NCI-H187 treated with DMSO at 0.1 percent for 48 hours (cell line): ENCODE results near the gene LIF.

Experiments used
- DNase-seq: peaks from one replicate; lab custom pipeline; 2025; lab: John Stamatoyannopoulos, UW

LIF gene

DNA sequence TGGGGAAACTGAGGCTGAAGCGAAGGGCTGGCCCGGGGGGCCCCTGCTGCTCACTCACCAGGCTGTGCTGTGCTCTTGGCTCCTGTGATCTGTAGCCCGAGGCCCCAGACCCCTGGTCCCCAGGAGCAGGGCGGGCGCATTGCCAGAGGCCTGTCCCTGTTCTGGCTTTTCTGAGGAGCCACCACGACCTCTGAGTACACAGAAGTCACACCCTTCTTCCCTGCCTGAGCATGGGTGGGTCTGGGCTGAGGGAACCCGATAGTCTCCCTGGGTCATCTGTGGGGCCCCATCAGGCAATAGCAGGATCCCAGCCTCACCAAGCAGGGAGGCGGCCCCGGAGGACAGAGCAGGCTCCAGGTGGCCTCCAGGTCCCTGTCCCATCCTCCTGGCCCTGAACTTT, 37.6 kb upstream of the LIF start:
- no peak for DNase-seq

DNA sequence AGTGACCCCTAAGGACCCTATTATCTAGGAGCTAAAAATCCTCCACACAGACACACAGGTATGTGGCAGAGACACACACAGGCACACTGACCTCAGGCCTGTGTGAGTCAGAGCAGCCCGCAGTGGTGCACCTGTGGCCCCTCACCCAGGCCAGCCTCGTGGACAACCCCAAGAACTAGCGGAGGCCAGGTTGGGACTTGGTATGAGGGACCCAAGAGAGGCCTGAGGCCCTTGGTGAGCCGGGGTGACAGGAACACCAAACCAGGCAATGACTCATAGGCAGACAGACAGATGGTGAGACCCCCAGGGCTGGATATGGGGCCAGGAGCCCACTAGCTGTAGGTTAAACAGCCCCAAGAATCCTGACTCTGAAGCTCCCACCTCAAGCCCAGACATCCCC, 36.8 kb upstream of the LIF start:
- no peak for DNase-seq

DNA sequence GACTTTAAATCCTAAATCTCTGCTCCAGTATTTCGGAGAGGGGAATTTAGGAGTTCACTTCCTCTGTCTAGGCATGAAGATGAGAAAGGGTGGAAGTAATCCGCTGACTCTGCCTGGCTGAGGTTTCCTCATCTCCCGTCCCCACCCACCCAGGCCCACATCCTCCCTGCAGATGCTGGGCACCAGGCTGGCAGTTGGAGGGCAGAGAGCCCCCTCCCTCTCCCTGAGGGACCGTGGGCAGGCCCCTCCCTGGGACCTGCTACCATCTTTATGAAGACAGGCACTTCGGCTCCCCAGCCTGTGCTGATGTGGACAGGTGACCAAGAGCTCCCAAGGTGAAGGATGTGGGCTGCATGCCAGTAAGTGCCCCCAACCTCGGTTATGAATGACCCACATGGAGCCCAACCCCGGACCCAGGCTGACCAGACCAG, 36.1 kb upstream of the LIF start:
- no peak for DNase-seq

DNA sequence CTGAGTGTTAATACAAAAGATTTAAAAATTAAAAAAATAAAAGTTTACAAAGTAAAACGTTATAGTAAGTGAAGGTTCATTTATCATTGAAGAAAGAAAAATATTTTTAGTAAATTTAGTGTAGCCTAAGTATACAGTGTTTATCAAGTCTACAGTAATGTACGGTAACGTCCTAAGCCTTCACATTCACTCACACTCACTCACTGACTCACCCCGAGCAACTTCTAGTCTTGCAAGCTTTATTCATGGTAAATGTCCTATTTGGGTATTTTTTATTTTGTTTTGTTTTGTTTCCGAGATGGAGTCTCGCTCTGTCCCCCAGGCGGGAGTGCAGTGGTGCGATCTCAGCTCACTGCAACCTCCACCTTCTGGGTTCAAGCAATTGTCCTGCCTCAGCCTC, 33.9 kb upstream of the LIF start:
- no peak for DNase-seq

DNA sequence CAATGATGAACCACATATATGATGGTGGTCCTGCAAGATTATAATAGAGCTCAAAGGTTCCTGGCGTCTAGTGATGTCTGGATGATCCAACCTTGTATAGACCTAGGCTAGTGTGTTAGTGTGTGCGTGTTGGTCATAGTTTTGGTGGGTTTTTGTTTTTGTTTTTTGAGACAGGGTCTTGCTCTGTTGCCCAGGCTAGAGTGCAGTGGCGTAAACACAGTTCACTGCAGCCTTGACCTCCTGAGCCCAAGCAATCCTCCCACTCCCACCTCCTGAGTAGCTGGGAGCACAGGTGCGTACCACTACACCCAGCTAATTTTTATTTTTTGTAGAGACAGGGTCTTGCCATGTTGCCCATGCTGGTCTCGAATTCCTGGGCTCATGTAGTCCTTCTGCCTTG, 33.4 kb upstream of the LIF start:
- DNase-seq: no peak

DNA sequence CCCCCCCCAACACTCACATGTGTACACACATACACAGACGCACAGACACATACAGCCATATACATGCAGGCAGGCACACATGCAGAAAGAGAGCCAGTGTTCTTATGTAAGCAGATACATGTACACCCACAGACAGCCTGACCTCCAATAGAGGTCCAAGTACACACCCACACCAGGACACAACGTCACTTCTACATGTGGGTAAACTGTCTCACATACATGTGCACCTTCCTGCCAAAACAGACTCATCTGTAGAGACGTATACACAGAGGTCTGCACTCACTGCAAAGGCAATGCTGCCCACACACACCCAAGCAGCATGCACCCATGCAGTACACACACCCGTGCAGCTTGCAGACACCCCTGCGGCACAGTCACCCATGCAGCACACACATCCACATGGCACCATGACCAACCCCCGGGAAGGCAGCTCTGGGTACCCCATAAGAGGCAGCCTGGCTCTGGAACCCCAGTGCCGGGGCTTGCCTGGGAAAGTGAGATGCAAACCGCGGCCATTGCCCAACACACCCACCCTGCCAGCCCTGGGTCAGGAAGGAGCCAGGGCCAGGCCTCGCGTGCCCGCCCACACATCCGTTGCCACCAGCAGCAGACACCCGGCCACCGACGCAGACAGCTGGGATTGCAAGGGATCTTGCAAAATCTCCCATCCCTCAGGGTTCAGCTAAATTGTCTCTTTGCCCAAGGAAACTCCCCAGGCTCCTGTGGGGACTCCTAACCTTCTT, 32.7 kb upstream of the LIF start:
- no peak for DNase-seq

DNA sequence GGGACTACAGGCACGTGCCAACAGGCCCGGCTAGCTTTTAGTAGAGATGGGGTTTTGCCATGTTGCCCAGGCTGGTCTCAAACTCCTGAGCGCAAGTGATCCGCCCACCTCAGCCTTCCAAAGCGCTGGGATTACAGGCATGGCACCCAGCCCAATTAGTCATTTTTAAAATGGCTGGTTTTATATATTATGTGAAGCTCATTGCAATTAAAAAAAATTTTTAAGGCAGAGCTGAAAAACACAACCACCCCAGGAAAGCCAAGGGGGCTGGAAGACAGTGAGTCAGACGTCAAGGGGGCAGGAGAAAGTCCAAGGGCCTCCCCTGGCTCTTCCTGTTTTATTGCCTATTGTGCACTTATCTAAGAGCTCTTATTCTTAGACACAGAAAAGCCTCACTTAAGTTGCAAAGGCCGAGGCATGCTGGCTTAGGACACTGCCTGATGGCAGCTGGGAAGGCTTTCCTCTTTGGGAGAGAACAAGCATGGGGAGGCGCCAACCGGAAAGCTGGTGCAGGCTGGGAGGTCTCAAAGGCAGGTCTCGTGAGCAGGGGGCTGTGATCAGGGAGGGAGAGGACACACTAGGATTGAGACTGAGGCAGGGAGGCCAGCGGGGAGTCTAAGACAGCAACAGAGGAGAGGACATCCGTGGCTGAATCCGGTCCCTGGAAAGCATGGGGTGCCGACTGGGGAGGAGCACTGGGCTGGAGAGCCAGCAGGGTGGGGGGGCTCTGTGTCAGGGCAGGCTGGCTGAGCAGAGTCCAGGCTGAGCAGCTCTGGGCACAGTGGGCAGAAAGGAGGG, 31.2 kb upstream of the LIF start:
- DNase-seq: no peak

DNA sequence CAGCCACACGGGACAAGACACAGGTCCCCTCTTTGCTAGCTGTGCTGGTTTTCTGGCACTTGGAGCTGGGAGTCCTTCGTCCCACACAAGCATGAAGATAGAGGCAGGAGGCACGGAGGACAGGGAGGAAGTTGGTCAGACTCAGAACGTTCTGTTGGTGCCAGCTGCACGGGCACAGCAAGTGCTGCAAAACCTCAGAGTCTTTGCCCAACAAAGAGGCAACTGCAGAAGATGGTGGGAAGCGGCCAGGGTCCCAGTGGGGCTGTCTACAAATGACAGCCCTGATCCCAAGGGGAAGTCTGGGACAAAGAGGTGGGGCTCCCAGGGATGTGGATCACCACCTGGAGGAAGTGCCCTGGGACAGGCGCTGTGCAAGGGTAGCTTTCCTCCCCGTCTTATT, 29.5 kb upstream of the LIF start:
- no peak for DNase-seq

DNA sequence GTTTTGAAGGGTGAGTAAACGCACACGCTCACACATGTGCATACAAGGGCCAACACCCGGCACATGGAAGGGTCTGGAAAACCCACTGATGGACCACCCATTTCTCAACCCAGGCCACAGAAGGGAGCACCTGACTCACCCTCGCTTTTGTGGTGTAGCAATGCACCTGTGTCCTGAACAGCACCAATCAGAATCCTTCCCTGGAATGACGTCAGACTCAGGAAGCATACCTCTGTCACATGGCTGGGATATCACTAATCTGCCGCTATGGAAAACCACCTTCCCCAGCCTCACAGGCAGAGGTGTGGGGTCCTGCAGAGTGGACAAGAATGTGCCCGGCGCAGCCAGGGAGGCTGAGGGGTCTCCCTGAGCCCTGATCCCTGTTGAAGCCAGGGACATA, 29.1 kb upstream of the LIF start:
- DNase-seq: no peak

DNA sequence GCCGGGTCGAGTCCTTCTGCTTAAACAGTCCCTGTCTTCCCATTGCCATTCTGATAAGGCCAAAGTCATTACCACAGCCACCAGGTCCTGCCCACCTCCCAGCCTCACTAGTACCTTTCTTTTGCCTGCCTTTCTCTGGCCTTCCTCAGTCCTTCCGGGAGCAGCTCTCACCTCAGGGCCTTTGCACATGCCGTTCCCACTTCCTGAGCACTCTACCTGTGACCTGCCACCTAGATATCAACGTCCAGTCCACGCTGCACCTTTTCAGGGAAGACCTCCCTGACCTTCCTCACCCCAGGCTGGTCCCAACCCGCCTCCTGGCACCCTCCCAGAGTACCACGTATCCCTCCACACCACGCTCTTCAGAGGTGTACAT, 27.9 kb upstream of the LIF start:
- no peak for DNase-seq

DNA sequence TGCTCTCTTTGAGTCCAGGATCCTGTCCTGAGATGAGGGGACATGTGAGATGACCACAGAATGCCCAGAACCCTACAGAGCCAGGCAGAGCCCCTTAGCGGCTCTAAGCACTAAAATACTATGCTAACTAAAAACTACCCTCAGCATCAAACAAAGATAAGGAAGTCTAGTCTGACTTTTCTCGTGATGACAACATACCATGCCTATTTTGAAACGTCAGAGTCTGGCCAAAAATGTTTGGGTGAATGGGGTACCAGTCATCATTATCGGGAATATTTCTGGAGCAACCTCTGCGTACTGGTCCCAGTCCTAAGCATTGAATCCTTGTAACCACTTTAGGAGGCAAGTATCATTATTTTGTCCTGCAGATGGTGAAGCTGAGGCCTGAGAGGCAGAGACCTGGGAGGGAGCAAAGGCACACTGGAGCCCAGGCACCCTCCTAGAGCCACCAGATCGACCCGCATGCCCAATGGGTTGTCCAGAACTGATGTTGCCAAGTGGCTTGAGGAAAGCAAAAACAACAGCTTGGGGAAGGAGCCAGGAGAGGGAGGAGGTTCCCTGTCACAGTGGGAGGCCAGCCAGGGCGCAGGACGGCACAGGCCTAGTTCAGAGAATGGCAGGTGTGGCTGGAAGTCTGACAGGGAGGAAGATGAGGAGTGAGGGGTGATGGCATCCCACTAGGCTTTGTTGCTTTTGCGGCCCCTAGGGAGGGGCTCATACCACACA, 27.3 kb upstream of the LIF start:
- no peak for DNase-seq

DNA sequence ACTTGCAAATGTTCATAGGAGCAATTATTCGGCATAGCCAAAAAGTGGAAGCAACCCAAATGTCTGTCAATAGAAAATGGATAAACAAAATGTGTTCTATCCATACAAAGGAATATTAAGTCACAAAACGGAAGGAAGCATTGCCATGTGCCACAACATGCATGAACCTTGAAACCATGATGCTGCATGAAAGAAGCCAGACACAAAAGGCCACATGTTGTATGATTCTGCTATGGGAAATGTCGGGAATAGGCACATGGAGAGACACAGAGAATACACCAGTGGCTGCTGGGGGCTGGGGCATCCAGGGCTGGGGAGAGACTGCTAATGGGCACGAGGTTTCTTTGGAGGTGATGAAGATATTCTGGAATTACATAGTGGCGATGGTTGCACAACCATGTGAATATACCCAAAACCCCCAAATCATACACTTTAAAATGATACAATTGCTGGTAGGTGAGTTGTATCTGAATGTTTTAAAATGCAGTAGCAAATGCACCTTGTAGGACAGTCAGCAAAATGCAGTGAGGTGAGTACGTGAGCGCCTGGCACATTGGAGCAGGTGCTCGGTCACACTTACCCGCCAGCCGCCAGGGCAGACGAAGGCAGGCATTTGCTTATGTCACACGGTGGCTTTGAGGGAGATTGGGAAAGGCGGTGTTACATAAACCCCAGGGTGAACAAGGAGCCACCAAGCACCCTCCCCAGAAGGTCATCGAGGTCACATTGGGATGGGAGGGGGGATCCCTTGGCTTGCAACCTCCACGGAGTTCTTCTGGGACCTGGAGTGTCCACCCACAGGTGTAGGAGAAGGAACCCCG, 26.4 kb upstream of the LIF start:
- no peak for DNase-seq

DNA sequence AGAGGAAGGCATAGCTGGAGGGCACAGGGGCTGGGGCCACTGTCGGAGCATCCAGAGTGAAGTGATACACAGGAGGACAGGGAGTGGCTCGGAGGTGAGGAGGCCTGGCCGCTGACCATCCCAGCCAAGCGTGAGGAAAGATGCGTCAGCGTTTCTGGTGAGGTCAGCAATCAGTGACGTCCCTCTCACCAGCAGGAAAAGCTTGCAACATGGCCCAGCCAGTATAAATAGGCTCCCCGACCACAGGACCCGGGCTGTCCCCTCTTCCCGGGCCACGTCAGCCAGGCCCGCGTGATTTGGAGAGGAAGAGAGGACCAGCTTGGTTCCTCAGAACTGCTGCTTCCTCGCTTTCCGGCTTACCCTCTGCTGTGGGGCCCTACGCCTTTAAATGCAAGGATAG, 24.3 kb upstream of the LIF start:
- no peak for DNase-seq

DNA sequence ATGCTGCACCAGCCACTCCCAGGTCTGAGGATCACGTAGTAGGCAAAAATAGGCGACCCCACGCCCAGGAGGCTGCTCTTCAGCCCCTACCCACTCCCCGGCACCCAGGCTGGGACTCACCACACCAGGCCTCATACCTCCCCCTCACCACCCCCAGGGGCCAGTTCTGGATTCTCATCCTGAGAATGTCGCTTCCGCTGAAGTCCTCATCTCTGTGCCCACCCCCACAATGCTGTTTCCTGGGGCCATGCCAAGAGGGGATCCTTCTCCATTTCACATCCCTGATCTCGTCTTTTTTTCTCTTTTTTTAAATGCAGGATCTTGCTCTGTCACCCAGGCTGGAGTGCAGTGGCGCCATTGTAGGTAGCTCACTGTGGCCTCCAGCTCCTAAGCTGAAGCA, 21.8 kb upstream of the LIF start:
- DNase-seq: no peak

DNA sequence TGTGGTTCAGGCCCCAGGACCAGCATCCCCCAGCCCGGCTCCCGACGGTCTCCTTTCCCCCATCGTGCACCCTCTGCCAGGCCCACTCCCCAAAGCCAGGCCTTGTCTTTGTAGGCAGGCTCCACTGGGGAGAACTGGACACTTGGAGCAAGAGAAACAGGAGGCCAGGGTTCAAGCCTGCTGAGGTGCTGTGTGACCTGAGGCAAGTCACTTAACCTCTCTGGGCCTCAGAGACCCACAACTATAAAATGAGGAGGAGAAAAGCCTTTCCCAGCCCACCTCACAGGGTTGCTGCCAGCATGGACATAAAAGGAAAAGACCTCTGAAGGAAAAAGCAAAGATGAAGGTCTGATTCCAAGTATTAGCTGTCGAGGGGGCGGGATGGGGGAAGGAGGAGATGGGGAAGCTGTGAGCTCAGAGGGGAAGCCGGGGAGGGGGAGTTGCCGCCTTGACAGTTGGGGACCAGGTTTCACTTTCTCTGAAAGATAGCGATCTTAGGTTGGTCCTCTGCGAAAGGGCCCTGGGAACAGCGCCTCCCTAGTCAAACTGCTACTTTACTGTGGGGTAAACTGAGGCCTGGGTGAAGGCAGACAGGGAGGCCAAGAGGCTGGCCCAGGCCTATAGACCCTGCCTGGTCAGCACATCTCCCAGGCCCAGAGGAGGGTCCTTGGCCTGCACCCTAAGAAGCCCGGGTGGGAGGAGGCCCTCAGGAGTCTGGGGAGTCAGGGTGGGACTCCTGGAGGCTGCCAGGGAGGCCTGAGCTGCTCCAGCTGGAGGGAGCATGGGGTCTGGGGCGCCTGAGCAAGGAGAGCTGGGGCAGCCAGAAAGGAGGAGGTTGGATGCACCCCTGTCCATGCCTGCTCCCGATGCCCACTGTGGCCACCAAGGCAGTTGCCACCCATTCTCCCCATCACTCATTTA, 21.1 kb upstream of the LIF start:
- DNase-seq: no peak

DNA sequence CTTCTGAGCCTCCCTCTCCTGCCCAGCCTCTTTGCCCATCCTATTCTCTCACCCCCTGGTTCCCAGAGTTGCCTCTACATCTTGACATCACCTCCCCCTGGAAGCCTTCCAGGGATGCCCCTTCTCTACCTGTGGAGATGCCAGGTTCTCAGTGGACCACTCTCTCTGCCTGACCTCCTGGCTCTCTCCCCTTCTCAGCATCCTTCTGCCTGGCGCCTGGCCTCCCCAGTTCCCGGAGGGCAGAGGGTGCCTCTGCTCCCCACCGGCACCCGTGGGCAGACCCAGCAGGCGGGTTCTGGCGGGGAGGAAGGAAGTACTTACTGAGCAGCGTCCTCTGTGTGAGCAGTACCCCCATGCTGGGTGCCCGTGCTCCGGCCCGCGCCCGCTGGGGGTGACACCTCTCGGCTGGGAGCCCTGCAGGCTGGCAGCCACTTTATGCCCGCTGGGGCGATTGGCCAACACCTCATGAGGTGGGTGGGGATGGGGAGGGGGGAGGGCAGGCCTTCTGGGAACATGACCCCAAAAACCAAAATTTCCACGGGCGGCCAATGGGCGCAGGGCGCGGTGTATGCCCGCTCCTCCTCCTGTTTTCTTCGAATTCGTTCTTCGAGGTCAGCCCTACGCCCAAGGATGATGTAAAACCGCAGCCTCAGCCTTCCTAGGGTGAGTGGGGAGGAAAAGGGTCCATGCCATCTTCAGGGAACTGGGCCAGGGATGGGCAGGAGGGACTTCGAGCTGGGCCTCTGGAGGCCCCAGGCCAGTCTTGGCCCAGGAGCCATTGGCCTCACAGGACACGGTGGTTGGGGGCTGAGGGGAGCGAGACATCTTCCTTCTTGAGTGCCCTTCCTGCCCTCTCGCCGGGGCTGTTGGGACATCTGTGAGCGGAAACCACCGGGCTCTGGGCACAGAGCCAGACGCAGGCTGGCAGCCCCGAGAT, 20.2 kb upstream of the LIF start, which contains the start of gene OSM:
OSM (minus strand) TSS at position 407 of the 937 bp plus-strand sequence; CDS start at position 355, 52 bp downstream.
- no peak for DNase-seq

DNA sequence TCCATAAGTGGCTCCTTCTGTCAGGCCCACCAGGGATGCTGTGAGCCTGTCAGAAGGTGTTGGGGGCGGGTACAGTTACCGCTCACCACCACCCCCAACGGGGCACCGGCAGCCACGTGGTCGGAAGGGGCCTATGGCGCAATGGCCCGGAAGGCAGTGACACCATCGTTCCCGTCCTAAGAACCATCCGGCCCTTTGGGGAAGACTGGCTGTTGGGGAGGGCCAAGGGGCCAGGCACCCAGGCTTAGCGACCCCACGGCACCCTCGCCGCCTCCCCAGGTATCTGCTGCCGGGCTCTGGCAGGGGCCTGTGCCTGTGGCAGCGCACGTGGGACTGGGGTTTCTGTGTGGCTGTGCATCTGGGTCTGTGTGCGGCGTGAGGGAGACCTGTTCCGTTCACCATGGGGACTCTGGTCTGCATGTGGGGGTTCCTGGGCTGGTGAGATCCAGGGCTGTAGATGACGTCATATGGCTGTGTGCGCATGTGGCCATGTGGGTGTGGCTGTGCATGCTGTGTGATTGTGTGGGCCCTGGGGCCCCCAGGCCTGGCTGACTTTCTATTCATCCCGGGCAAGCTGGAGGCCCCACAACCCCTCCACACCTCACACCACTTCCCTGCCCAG, 19.4 kb upstream of the LIF start:
- DNase-seq: no peak

DNA sequence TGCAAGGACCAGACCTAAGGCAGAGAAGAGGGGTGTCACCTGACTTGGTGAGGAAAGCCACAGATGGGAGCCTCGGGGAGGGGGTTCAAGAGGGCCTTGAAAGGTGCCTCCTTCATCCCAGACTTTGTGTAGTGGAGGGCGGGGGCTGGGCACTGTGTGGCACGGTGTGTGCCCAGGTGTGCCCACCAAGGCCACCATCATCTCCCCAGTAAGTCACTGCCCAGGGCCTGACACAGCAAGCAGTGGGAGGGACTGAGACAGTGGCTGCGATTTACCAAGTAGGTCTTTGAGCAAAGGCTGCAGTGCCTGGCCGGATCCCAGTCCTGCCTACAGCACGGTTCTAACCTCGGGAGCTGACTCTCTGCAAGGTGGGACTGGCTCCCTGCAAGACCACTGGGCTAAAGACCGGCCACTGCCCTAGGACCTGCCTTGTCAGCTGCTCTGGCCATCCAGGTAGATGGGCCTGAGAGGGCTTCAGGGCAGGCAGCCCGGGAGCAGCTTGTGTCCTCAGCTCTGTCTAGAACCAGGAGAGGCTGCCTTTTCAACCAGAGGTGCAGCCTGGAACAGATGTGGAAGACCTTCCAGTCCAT, 18.7 kb upstream of the LIF start:
- no peak for DNase-seq

DNA sequence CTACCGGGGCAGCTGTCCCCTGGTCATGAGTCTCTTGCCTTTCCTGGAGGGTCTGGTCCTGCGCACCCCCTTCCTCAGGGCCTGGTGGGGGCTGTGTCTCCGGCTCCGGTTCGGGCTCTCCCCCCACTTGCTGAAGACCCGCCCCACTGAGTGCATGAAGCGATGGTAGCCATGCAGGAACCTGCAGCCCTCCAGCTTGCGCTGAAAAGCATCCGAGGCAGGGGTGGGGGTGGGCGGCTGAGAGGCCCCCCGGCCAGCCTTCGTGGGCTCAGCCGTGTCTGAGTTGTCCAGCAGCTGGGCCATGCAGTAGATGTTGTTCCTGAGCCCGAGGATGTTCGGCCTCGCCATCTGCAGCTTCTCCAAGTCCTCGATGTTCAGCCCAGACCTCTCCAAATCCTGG, 17.3 kb upstream of the LIF start:
- no peak for DNase-seq
